Mononuclear cell (primary cell): ENCODE data around the gene OR11A1. TPM values are rescaled to one million over a fixed set of nuclear protein-coding genes. Genes with fewer than 3 reads are reported as not detected.

Source experiments
- H3K27me3 ChIP-seq: 2 replicates; pipeline ENCODE4 v1.6.0; 2011; ENCODE audit warnings: low read length, control low read depth; ENCODE audit not compliant: insufficient read depth
- H3K4me1 ChIP-seq: 2 replicates; pipeline ENCODE4 v1.5.1; 2011; ENCODE audit warnings: mild to moderate bottlenecking, low read length, control low read depth; ENCODE audit not compliant: insufficient read depth
- H3K4me3 ChIP-seq: 2 replicates; pipeline ENCODE4 v1.5.1; 2011; ENCODE audit warnings: mild to moderate bottlenecking, low read length, moderate library complexity
- H3K9me3 ChIP-seq: 2 replicates; pipeline ENCODE4 v1.5.1; 2011; ENCODE audit warnings: low read depth, mild to moderate bottlenecking, control low read depth, low read length
- total RNA-seq: library from RNA; depleted of rRNA; stranded (reverse); fragments of >200 nt; gene quantifications from one replicate; pipeline ENCODE4 v1.2.3, GENCODE V29; 2012

The OR11A1 gene
- total RNA-seq, 1 donor, result not detected

- Histone ChIP-seq H3K9me3 (no peaks in the 10 kb centered on the region), H3K27me3 (peaks cover 2% of the 10 kb centered on the region)
Measured at GRCh38 chr6:29388533-29388932, 68.3 kb downstream of the OR11A1 start.

GRCh38 chr6:29376003-29376402 is 80.9 kb downstream of the OR11A1 start:
- Histone ChIP-seq H3K4me3 (no peak overlapping the region), H3K27me3 (peaks cover 18% of the 10 kb centered on the region), H3K4me1 (no peaks in the 10 kb centered on the region), H3K9me3 (no peaks in the 10 kb centered on the region)

More at GRCh38 chr6:29388533-29388932, 68.3 kb downstream of the OR11A1 start:
- H3K4me3 ChIP-seq, result no peak overlapping the region
- no peaks in the 10 kb centered on the region for H3K4me1 ChIP-seq

Other genes with a start within 250 kb of the OR11A1 start
- gene OR14J1, start 155.4 kb downstream of the OR11A1 start, total RNA-seq, result under 0.01 TPM
- gene OR5V1, start 88.2 kb downstream of the OR11A1 start, total RNA-seq, result not detected
- not detected for gene OR12D3, start 81.8 kb downstream of the OR11A1 start, total RNA-seq
- not detected for gene OR12D2, start 61.4 kb downstream of the OR11A1 start, total RNA-seq
- gene OR12D1, start 42.1 kb downstream of the OR11A1 start, total RNA-seq, result not detected
- not detected for gene OR10C1, start 17.8 kb downstream of the OR11A1 start, total RNA-seq
- not detected for gene OR2H1, start 84 bp upstream of the OR11A1 start, total RNA-seq
- not detected for gene MAS1L, start 30.9 kb upstream of the OR11A1 start, total RNA-seq
- gene UBD, start 102.7 kb upstream of the OR11A1 start, total RNA-seq, result not detected
- under 0.01 TPM for gene OR2H2, start 128.1 kb upstream of the OR11A1 start, total RNA-seq
- gene GABBR1, start 176.1 kb upstream of the OR11A1 start, total RNA-seq, result 18.6 TPM
- not detected for gene MOG, start 200.0 kb upstream of the OR11A1 start, total RNA-seq
- gene ZFP57, start 224.1 kb upstream of the OR11A1 start, total RNA-seq, result not detected